ENCODE results near the gene CCDC188.

Gene CCDC188

GRCh38 chr22:20106205-20106848 is 44.5 kb downstream of the CCDC188 start:
- peaks cover 76% of the 10 kb centered on the region for H3K36me3 ChIP-seq
- H3K4me1 ChIP-seq (ENCODE audit: control insufficient read depth in 1 of 2, insufficient read depth in 1 of 2, low read depth in 1 of 2, low read length in 1 of 2): no peaks in the 10 kb centered on the region
- H3K27me3 ChIP-seq: no peaks in the 10 kb centered on the region
- H3K4me3 ChIP-seq (ENCODE audit: low read depth in 1 of 2, low read length in 1 of 2): no peak overlapping the region
- H3K9me3 ChIP-seq: no peaks in the 10 kb centered on the region
- no peak overlapping the region for H3K27ac ChIP-seq
- TF ChIP-seq CTCF (IDR thresholded peaks at IDR 0.05): no peak

- Histone ChIP-seq H3K9me3 (no peaks in the 10 kb centered on the region), H3K27me3 (no peaks in the 10 kb centered on the region), H3K4me1 (ENCODE audit: control insufficient read depth in 1 of 2, insufficient read depth in 1 of 2, low read depth in 1 of 2, low read length in 1 of 2) (no peaks in the 10 kb centered on the region), H3K4me3 (ENCODE audit: low read depth in 1 of 2, low read length in 1 of 2) (no peak overlapping the region), H3K36me3 (peaks cover 78% of the 10 kb centered on the region), H3K27ac (no peak overlapping the region)
- TF ChIP-seq CTCF (IDR thresholded peaks at IDR 0.05): no peak
These were observed 45.2 kb downstream of the CCDC188 start for GRCh38 chr22:20105456-20106204.

- H3K4me3 ChIP-seq (ENCODE audit: low read depth in 1 of 2, low read length in 1 of 2): no peak overlapping the region
- H3K36me3 ChIP-seq: peaks cover 67% of the 10 kb centered on the region
These were observed 48.6 kb downstream of the CCDC188 start for GRCh38 chr22:20102203-20102780.

GRCh38 chr22:20101638-20102037 is 49.2 kb downstream of the CCDC188 start:
- Histone ChIP-seq H3K27ac (no peak overlapping the region), H3K4me1 (ENCODE audit: control insufficient read depth in 1 of 2, insufficient read depth in 1 of 2, low read depth in 1 of 2, low read length in 1 of 2) (no peaks in the 10 kb centered on the region), H3K4me3 (ENCODE audit: low read depth in 1 of 2, low read length in 1 of 2) (no peak overlapping the region), H3K36me3 (peaks cover 60% of the 10 kb centered on the region), H3K9me3 (no peaks in the 10 kb centered on the region), H3K27me3 (no peaks in the 10 kb centered on the region)
- no peak for TF ChIP-seq CTCF (IDR thresholded peaks at IDR 0.05)

More at GRCh38 chr22:20102203-20102780, 48.6 kb downstream of the CCDC188 start:
- Histone ChIP-seq H3K9me3 (no peaks in the 10 kb centered on the region), H3K27ac (no peak overlapping the region), H3K27me3 (no peaks in the 10 kb centered on the region), H3K4me1 (ENCODE audit: control insufficient read depth in 1 of 2, insufficient read depth in 1 of 2, low read depth in 1 of 2, low read length in 1 of 2) (no peaks in the 10 kb centered on the region)
- TF ChIP-seq CTCF (IDR thresholded peaks at IDR 0.05): no peak

- no peaks in the 10 kb centered on the region for H3K9me3 ChIP-seq
- no peaks in the 10 kb centered on the region for H3K4me1 ChIP-seq (ENCODE audit: control insufficient read depth in 1 of 2, insufficient read depth in 1 of 2, low read depth in 1 of 2, low read length in 1 of 2)
These were observed 51.6 kb downstream of the CCDC188 start for GRCh38 chr22:20099099-20099711.

More at GRCh38 chr22:20099099-20099711, 51.6 kb downstream of the CCDC188 start:
- TF ChIP-seq CTCF (IDR thresholded peaks at IDR 0.05): no peak
- H3K4me3 ChIP-seq (ENCODE audit: low read depth in 1 of 2, low read length in 1 of 2): no peak overlapping the region
- H3K27ac ChIP-seq: no peak overlapping the region
- H3K36me3 ChIP-seq: peaks cover 59% of the 10 kb centered on the region
- no peaks in the 10 kb centered on the region for H3K27me3 ChIP-seq

Data from neutrophil (primary cell).